Islet precursor cell (in vitro differentiated cells): ENCODE results near the gene HIVEP3.

Source experiments
- DNase-seq: peaks from one replicate; pipeline ENCODE4 v3.0.0-alpha.2; 2018

HIVEP3 gene

DNA sequence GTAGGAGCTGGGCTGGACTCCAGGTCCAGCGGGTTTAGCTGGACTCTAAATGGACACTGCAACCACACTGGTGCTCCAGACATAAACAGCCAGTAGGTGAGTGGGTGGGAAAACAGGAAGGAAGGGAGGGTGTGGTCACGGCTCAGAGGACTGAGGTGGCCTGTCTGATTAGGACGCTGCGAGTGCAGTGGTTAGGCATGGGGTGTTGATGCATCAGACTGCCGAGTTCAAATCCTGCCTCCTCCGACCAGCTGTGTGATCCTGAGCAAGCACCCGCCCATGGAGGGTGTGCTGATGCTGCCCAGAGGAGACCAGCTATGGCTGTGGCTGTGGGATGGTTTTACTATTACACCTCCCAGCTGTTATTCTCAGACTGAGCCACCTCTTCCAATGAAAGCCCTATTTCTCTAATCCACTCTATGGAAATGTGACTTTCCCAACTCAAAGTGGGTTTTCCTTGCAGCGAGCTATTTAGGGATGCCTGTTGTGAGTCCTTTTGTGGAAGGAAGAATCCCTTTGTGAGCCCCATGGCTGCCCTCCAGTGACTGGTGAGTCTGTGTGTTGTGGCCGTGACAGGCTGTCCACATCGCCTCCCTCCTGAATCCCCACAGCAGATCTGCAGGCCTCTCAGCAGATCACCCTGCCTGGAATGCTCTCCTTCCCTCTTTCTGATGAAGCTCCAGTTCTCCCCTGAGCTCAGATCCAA, 377.7 kb downstream of the HIVEP3 start:
- no peak for DNase-seq

- DNase-seq, result no peak
These were observed 378.7 kb downstream of the HIVEP3 start for GRCh38 chr1:41539999-41540398.

GRCh38 chr1:41539418-41539805, 379.3 kb downstream of the HIVEP3 start:
- DNase-seq, result peak; percentile 30

DNA sequence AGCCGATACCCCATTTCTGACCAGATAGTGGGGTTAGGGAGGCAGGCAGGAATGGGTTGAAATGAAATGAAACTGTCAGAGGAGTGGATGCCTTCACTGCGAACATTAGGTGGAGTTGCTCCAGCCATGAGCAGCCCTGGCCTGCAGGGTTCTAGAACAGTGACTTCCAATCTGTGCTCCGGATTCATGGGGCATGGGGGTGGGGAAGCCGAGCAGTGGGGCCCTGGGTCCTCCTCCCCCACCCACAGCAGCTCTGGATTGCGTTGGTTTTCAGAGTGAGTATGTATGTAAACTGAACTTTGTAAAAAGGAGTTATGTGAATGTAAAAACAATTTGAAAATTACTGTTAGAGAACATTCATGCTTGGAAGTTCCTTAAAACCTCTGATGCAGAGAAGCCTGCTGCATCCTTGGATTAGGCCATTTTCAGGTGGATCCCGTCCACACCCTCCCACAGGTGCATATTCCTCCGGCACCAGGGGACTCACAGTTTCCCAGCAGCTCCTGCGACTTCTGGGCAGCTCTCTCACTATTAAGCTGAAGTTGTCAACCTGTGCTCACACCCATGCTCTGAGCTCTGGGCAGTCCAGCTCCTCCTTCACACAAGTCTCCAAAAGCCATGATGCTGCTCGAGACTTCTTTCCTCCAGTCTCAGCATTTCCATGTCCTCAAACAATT, 379.8 kb downstream of the HIVEP3 start:
- DNase-seq, result peak; percentile 44

GRCh38 chr1:41537788-41538351, 380.9 kb downstream of the HIVEP3 start:
- DNase-seq, result peak; percentile 46

GRCh38 chr1:41537251-41537650, 381.5 kb downstream of the HIVEP3 start:
- DNase-seq, result peak; percentile 25

DNA sequence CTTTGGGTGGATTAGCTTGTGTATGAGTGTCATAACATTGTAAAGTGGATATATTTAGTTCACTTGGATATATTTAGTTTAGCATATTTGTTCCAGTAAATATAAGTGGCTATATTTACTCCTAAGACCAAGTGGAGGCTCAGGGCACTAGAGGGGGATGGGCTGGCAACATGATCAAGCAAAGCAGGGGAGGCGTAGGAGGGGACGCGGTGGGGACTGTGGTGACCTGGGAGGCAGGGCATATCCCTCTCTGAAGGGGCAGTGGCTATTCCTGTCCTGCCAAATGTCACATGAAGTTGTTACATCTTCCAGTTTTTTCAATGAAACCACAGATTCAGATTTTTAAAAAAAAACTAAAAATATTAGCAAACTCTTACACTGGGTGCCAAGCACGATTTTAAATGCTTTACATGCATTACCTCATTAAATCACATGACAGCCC, 382.3 kb downstream of the HIVEP3 start:
- peak; percentile 13 for DNase-seq

GRCh38 chr1:41535716-41536115, 383.0 kb downstream of the HIVEP3 start:
- DNase-seq, result peak; percentile 20

DNA sequence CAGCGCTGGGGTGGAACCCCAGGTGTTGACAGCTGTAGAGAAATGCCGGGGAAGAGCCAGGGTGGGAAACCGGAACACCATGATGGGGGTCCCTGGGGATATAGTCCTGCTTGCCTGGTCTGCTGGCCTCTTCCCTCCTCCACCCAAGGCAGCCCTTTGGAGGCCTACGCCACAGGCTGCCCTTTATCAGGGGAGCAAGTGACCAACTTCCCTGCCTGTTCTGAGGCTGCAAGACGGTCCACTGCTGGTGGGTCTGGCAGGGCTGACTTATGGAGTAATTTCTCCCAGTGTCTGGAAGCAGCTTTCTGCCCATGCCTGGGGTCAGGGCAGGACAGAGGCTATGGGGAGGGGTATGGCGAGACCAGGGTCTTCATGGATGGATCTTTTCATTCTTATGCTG, 383.4 kb downstream of the HIVEP3 start:
- DNase-seq, result peak; percentile 40

DNA sequence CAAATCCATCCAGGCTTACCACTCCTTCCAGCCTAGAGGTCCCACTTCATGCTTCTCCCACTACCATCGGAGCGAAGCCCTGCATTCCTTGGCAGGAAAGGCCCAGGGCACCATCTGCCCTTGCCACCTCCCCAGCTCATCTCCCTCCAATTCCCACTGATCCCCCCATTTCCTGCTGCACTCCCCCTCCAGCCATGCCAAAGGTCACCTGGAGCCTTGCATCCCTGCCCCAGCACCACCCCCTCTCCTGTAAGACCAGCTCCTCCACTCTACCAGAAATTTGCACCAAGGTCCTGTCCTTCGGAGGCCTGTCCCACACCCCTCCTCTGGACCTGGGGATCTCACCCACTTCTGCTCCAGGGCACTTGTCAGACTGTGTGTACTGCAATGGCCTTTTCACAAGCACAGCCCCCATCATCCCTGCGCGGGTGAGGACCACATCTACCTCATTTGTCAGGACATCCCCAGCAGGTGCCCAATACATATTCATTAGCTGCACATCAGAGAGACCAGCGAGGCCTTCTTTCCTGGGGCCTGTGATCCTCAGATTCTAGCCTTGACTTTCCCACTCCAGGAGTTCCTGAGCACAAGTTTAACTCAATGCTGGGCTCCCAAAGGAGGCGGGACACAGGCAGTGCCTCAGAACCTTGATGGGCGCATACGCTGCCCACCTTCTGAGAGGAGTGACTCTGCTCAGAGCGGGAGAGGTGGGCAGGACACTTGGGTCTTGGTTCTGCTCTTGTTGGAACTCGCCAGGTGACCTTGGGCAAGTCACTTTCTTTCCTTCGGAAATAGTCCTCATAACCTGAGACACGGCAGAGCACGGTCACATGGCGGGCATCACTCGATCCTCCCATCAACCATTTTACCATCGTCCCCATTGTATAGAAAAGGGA, 384.3 kb downstream of the HIVEP3 start:
- DNase-seq, result peak; percentile 33

- peak; percentile 32 for DNase-seq
These were observed 385.0 kb downstream of the HIVEP3 start for GRCh38 chr1:41533731-41534080.

DNA sequence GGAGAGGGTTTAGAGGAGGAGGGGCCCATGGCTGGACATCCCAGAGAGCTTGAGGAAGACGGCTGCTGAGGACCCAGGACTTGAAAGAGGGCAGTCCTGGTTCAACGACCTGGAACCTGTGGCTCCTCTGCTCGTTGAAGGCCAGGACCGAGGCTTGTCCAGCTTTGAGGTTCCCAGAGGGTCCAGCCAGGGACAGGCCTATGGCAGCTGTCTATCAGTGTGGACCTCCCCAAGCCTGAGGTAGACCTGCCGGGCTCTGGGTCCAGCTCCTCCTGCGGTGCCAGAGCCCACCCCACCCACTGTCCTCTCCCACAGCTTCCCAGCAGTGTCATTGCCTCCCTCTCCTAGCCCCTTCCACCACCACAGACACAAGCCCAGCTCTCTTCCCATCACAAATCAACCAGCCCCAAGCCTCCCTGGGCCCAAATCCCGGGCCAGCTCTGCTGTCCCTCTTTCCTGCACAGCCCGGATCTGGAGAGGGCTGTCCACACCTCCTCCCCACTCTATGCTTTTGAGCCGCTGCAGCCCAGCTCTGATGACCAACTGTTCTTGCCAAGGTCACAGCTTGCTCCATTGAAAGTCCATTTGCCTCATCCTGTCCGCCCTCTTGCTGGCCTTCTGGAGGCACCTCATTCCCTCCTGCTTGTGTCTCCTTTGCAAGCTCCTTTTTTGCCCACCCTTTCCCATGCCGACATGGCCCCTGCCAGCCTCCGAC, 385.5 kb downstream of the HIVEP3 start:
- peak; percentile 36 for DNase-seq

- peak; percentile 32 for DNase-seq
These were observed 386.3 kb downstream of the HIVEP3 start for GRCh38 chr1:41532206-41532975.

GRCh38 chr1:41530411-41530810, 388.3 kb downstream of the HIVEP3 start:
- no peak for DNase-seq

DNA sequence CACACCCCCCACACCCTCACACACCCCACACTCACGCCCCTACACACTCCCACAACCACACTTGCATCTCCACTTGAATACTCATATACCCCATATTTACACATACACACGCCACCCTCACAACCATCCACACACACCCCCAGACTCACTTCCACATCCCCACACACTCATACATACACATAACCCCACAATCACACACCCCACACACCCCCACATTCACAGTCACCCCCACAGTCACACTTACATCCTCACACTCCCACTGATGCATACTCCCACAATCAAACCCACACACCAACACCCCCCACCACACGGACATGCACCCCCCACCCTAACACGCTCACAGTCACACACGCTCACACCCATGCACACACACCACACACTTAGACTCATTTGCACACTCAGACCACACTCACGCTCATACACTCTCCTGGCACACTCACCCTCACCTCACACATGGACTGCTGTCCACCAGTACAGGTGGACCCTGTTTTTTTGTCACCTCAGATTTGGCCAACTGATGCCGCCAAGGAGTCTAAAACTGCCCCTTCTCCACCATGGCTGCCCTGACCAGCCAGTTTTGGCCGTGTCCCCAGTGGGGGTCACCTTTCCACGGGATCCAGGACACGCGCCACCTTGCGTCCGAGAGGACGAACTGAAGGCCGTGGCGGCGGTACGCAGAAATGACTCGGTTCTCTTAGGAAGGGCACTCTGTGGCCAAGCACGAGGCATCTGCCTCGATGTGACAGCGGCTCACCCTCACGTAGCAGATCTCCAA, 388.9 kb downstream of the HIVEP3 start:
- no peak for DNase-seq

DNA sequence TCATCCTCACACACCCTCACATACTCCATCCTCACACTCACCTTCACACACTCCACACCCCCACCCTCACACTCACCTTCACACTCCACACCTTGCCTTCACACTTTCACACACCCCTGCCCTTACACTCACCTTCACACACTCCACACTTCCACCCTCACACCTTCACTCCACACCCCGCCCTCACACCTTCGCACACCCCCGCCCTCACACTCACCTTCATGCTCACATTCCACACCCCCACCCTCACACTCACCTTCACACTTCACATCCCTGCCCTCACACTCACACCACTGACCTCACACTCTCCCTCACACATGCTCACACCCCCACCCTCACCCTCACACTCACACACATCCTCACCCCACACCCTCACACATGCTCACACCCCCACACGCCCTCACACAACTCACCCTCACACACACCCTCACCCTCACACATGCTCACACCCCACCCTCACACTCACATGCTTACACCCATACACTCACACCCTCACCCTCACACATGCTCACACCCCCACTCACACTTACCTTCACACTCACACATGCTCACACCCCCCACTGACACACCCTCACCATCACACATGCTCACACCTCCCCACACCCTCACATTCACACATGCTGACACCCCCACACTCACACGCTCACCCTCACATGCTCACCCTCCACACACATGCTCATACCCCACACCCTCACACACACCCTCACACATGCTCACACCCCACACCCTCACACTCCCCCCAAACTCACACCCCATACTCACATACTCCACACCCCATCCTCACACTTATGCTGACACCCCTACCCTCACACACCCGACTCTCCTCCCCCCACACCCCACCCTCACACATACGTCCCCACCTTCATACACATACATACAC, 389.8 kb downstream of the HIVEP3 start:
- DNase-seq, result no peak

- no peak for DNase-seq
These were observed 390.6 kb downstream of the HIVEP3 start for GRCh38 chr1:41528106-41528505.

DNA sequence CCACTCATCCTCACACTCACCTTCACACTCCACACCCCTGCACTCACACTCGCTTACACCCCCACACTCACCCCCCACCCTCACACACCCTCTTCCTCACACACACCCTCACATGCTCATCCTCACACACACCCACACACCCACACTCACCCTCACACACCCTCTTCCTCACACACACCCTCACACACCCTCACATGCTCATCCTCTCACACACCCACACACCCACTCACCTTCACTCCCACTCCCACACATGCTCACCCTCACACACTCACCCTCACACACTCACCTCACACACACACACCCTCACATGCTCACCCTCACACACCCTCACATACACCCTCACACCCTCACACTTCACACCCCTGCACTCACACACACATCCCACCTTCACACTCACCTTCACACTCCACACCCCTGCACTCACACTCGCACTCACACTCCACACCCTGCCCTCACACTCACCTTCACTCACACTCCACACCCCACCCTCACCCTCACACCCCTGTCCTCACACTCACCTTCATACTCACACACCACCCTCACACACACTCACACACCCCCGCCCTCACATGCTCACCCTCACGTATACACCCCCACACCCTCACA, 391.7 kb downstream of the HIVEP3 start:
- DNase-seq, result no peak

DNA sequence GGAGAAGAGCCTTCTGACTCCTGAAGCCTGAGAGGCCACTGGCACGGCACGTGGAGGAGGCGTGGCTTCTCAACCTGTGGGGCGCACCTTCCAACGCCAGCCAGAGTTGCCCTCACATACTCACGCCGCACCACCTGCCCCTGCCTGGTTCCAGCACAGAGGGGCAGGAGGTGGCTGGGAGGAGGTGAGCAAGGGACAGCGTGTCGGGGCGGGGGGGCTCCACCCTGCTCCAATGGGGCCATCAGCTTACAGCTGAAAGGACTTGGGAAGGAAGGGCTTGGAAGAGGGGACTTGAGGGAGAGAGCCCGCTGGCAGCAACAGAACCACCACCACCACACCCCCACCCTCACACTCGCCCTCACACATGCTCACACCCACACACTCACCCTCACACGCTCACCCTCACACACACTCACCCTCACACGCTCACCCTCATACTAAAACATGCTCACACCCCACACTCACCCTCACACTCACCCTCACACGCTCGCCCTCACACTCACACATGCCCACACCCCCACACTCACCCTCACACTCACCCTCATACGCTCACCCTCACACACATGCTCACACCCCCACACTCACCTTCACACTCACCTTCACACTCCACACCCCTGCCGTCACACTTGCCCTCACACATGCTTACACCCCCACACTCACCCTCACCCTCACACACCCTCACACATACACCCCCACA, 392.7 kb downstream of the HIVEP3 start:
- no peak for DNase-seq
